ENCODE measurements around the gene ELF4. TPM values are rescaled to one million over a fixed set of nuclear protein-coding genes. Genes with fewer than 3 reads are reported as not detected.

Gene ELF4
- total and polyA plus RNA-seq, 3 experiments from 2014 or later = 19.5 to 24.7 (median 23.8) TPM

DNA sequence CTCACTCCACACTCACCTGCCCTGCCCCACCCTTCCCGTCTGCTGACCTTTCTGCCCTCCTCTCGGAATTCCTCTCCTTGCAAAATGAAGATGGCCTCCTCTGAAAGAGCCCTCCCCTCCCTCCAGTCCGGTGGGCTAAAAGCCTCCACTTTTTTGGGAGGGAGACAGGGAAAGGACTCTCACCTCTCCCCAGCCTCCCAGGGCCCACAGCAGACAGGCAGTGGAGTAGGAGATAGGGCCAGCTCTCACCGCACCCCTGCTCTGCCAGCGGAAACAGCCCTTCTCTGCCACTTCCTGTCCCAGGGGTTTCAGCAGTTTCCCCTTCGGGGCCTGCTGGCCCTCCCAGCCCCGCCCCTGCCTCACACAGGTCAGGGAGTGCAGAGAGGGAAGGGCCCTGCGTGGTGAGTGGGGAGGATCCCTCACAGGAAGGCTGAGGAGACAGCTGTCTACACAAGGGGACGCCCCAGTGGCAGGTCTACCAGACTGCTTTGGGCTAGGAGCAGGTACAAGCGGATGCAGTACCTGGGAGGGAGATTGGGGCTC lies 18.2 kb downstream of the ELF4 start:
- peaks cover 58% of the 10 kb centered on the region for H3K4me1 ChIP-seq (ENCODE audit: insufficient read depth, low read length)
- peaks cover 67 to 75% (median 75%) of the 10 kb centered on the region in 3 donors for H3K4me1 Mint-ChIP-seq
- POLR2A ChIA-PET = interaction anchor here (0.6 to 1.4 kb wide), 8 partner anchors 10 to 1932 kb away, joined by 3 to 7 read pairs (median 4); partner anchors contain the start of genes AIFM1, ELF4 and RAB33A

GRCh38 chrX:130090364-130090763 lies 19.9 kb downstream of the ELF4 start:
- CTCF ChIA-PET = interaction anchor here (1.3 kb wide), 1 partner anchor 8 kb away, joined by 3 read pairs; no protein-coding TSS in a partner anchor
- DNase-seq = no peak
- Mint-ChIP-seq H3K36me3 (peaks cover 0 to 2% (median 1%) of the 10 kb centered on the region in 3 donors), H3K27ac (peak overlapping the region; percentile 76 to 95 (median 88)), H3K4me1 (peaks cover 74 to 85% (median 78%) of the 10 kb centered on the region in 3 donors), H3K4me3 (peak overlapping the region; percentile 13 to 86 (median 66)), H3K9me3 (no peaks in the 10 kb centered on the region), H3K27me3 (peaks cover 0 to 1% of the 10 kb centered on the region in 2 donors)
- Histone ChIP-seq H3K4me3 (ENCODE audit: low read length) (no peak overlapping the region), H3K36me3 (ENCODE audit: insufficient read depth, low read length) (no peaks in the 10 kb centered on the region), H3K9me3 (ENCODE audit: low read length) (no peaks in the 10 kb centered on the region), H3K27ac (ENCODE audit: low read depth, low read length) (no peak overlapping the region), H3K4me1 (ENCODE audit: insufficient read depth, low read length) (peaks cover 59% of the 10 kb centered on the region), H3K27me3 (ENCODE audit: insufficient read depth, low read length, poor library complexity, severe bottlenecking) (no peaks in the 10 kb centered on the region)
- POLR2A ChIA-PET = no interaction called here

More for the DNA sequence above, 18.2 kb downstream of the ELF4 start:
- CTCF ChIA-PET = interaction anchor here (0.9 to 2.0 kb wide), 9 partner anchors 10 to 78 kb away, joined by 3 to 8 read pairs (median 5); partner anchors contain the start of gene ELF4
- H3K9me3 Mint-ChIP-seq = no peaks in the 10 kb centered on the region
- peaks cover 0 to 1% of the 10 kb centered on the region in 2 donors for H3K27me3 Mint-ChIP-seq
- peak; percentile 72 to 95 (median 86) for DNase-seq
- Histone ChIP-seq H3K4me3 (ENCODE audit: low read length) (peak overlapping the region; percentile 59), H3K9me3 (ENCODE audit: low read length) (no peaks in the 10 kb centered on the region), H3K27me3 (ENCODE audit: insufficient read depth, low read length, poor library complexity, severe bottlenecking) (no peaks in the 10 kb centered on the region), H3K36me3 (ENCODE audit: insufficient read depth, low read length) (no peaks in the 10 kb centered on the region), H3K27ac (ENCODE audit: low read depth, low read length) (peak overlapping the region; percentile 69)
- peaks cover 0 to 2% (median 1%) of the 10 kb centered on the region in 3 donors for H3K36me3 Mint-ChIP-seq
- peak overlapping the region; percentile 85 to 99 (median 96) for H3K27ac Mint-ChIP-seq
- peak overlapping the region; percentile 81 to 98 (median 90) for H3K4me3 Mint-ChIP-seq

DNA sequence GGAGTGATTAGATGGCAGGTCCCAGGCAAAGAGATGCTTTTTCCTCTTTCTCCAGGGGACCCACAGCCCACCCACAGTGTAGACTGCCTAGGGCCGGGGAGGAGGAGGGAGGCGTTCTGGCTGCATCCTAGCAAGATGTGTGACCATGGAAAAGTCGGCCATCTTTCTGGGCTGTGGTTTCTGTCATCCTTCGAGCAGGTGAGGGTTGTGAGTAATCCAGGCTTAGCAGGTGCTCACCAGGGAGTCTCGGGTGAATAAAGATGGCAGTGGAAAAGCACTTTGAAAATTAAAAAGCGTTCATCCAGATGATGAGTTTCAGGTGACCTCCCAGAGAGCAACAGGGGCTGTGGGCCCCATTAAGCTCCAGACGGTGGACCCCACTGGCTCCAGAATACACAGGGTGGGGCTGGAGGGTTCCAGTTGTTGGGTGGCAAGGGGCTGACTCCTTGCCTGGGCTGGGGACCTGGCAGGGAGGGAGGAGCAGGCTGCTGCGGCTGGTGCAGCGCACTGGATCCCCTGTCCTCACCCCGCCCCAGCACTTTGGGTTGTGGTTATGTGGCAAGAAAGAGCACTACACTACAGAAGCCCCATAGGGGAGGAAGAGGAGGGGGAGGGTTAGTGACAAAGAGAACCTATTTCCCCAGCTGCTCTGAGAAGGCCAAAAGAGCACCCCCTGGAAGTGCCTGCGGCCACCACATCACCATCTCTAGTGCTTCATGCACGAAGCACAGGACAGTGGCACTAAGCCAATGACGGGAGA lies 23.7 kb downstream of the ELF4 start:
- Mint-ChIP-seq H3K4me3 (peak overlapping the region; percentile 83 to 97 (median 91)), H3K4me1 (peaks cover 77 to 91% (median 81%) of the 10 kb centered on the region in 3 donors), H3K36me3 (peaks cover 0 to 2% (median 1%) of the 10 kb centered on the region in 3 donors), H3K9me3 (no peaks in the 10 kb centered on the region), H3K27ac (peak overlapping the region; percentile 80 to 98 (median 92)), H3K27me3 (no peaks in the 10 kb centered on the region)
- no peaks in the 10 kb centered on the region for H3K27me3 ChIP-seq (ENCODE audit: insufficient read depth, low read length, poor library complexity, severe bottlenecking)
- H3K4me1 ChIP-seq (ENCODE audit: insufficient read depth, low read length) = peaks cover 52% of the 10 kb centered on the region
- peak overlapping the region; percentile 78 for H3K4me3 ChIP-seq (ENCODE audit: low read length)
- no peaks in the 10 kb centered on the region for H3K9me3 ChIP-seq (ENCODE audit: low read length)
- CTCF ChIA-PET = interaction anchor here (0.8 to 3.9 kb wide), 8 partner anchors 8 to 182 kb away, joined by 3 to 45 read pairs (median 4); partner anchors contain the start of gene ZNF280C
- DNase-seq = peak; percentile 48 to 85 (median 80)
- peak overlapping the region; percentile 3 for H3K27ac ChIP-seq (ENCODE audit: low read depth, low read length)
- POLR2A ChIA-PET = interaction anchor here (0.6 to 2.4 kb wide), 3 partner anchors 23 to 177 kb away, joined by 6 read pairs; partner anchors contain the start of gene ELF4
- no peaks in the 10 kb centered on the region for H3K36me3 ChIP-seq (ENCODE audit: insufficient read depth, low read length)

DNA sequence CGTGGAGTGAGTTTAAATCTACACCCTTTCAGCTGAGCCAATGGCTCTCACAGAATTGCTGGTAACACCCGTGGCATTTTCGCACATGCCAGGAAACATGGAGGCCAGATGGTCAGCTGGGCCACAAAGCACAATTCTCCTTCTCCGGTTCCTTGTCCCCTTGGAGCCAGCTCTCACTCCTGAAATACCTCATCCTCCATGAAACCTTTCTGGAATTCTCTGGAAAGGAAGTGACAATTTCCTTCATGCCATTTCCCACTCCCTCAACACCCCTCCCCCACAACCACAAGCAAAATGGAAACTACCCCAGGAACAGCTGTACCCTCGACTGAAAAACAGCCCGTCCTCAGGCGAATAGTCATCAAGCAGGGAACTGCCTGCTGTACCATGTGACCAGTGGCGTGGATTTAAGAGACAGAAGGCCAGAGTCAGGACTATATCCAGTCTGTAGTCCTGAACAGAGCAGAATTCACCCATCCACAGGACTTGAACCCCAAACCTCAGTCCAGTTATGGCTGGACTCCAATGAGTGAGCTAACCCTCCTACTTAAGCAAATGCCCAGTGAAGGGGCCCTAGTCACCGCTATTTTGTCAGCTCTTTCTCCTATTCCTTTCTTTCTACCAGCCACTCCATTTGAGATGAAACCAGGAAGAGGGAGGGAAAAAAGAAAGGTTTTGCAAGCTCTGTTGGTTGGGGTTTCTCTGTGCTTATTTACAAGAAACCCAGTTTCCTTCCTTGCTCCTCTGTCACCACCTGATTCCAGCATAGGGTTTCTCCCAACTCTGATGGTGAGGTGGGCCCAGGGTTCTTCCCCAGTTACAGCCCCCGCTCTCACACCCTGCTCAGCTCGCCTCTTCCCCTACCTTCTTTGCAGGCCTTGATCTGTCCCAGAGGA lies 24.5 kb downstream of the ELF4 start:
- no peaks in the 10 kb centered on the region for H3K9me3 Mint-ChIP-seq
- peak overlapping the region; percentile 78 for H3K4me3 ChIP-seq (ENCODE audit: low read length)
- peak overlapping the region; percentile 83 to 97 (median 91) for H3K4me3 Mint-ChIP-seq
- DNase-seq = no peak
- H3K27me3 Mint-ChIP-seq = no peaks in the 10 kb centered on the region
- no peaks in the 10 kb centered on the region for H3K27me3 ChIP-seq (ENCODE audit: insufficient read depth, low read length, poor library complexity, severe bottlenecking)
- peak overlapping the region; percentile 3 for H3K27ac ChIP-seq (ENCODE audit: low read depth, low read length)
- H3K36me3 ChIP-seq (ENCODE audit: insufficient read depth, low read length) = no peaks in the 10 kb centered on the region
- ChIA-PET POLR2A (interaction anchor here (1.0 to 1.8 kb wide), 2 partner anchors 26 to 80 kb away, joined by 3 to 5 read pairs; partner anchors contain the start of gene AIFM1), CTCF (interaction anchor here (1.1 to 3.9 kb wide), 5 partner anchors 9 to 183 kb away, joined by 3 to 45 read pairs (median 4); partner anchors contain the start of genes RAB33A and ZNF280C)
- no peaks in the 10 kb centered on the region for H3K9me3 ChIP-seq (ENCODE audit: low read length)
- H3K36me3 Mint-ChIP-seq = peaks cover 0 to 2% (median 1%) of the 10 kb centered on the region in 3 donors
- peaks cover 81 to 95% (median 83%) of the 10 kb centered on the region in 3 donors for H3K4me1 Mint-ChIP-seq
- peaks cover 55% of the 10 kb centered on the region for H3K4me1 ChIP-seq (ENCODE audit: insufficient read depth, low read length)
- peak overlapping the region; percentile 80 to 98 (median 94) for H3K27ac Mint-ChIP-seq

- H3K4me1 ChIP-seq (ENCODE audit: insufficient read depth, low read length) = peaks cover 52% of the 10 kb centered on the region
- H3K9me3 ChIP-seq (ENCODE audit: low read length) = no peaks in the 10 kb centered on the region
- no peaks in the 10 kb centered on the region for H3K27me3 Mint-ChIP-seq
- H3K36me3 Mint-ChIP-seq = peaks cover 0 to 9% (median 2%) of the 10 kb centered on the region in 3 donors
- no peaks in the 10 kb centered on the region for H3K36me3 ChIP-seq (ENCODE audit: insufficient read depth, low read length)
- H3K4me1 Mint-ChIP-seq = peaks cover 80 to 95% (median 85%) of the 10 kb centered on the region in 3 donors
- ChIA-PET POLR2A (interaction anchor here (0.6 to 1.8 kb wide), 4 partner anchors 20 to 85 kb away, joined by 3 to 5 read pairs (median 4); partner anchors contain the start of gene AIFM1), CTCF (interaction anchor here (0.7 to 3.9 kb wide), 4 partner anchors 13 to 87 kb away, joined by 3 to 45 read pairs (median 4); partner anchors contain the start of gene RAB33A)
- peak in 1 of 5 donors; percentile 11 for DNase-seq
- H3K9me3 Mint-ChIP-seq = no peaks in the 10 kb centered on the region
- H3K27ac Mint-ChIP-seq = peak overlapping the region; percentile 89 to 98 (median 94)
- peak overlapping the region; percentile 78 for H3K4me3 ChIP-seq (ENCODE audit: low read length)
- peak overlapping the region; percentile 83 to 97 (median 91) for H3K4me3 Mint-ChIP-seq
- H3K27me3 ChIP-seq (ENCODE audit: insufficient read depth, low read length, poor library complexity, severe bottlenecking) = no peaks in the 10 kb centered on the region
- no peak overlapping the region for H3K27ac ChIP-seq (ENCODE audit: low read depth, low read length)
These were observed 25.6 kb downstream of the ELF4 start for GRCh38 chrX:130084631-130085237.

- Mint-ChIP-seq H3K4me1 (peaks cover 79 to 93% (median 83%) of the 10 kb centered on the region in 3 donors), H3K27ac (peak overlapping the region; percentile 32 to 97 (median 90)), H3K27me3 (peaks cover 0 to 1% of the 10 kb centered on the region in 2 donors), H3K4me3 (peak overlapping the region; percentile 83 to 97 (median 91)), H3K9me3 (no peaks in the 10 kb centered on the region), H3K36me3 (peaks cover 0 to 14% (median 2%) of the 10 kb centered on the region in 3 donors)
- Histone ChIP-seq H3K27me3 (ENCODE audit: insufficient read depth, low read length, poor library complexity, severe bottlenecking) (no peaks in the 10 kb centered on the region), H3K27ac (ENCODE audit: low read depth, low read length) (no peak overlapping the region), H3K36me3 (ENCODE audit: insufficient read depth, low read length) (no peaks in the 10 kb centered on the region), H3K4me1 (ENCODE audit: insufficient read depth, low read length) (peaks cover 51% of the 10 kb centered on the region), H3K4me3 (ENCODE audit: low read length) (peak overlapping the region; percentile 78), H3K9me3 (ENCODE audit: low read length) (no peaks in the 10 kb centered on the region)
- ChIA-PET POLR2A (interaction anchor here (0.6 to 1.8 kb wide), 4 partner anchors 21 to 86 kb away, joined by 3 to 5 read pairs (median 4); partner anchors contain the start of gene AIFM1), CTCF (interaction anchor here (0.7 to 3.9 kb wide), 3 partner anchors 14 to 37 kb away, joined by 3 to 45 read pairs (median 4); no protein-coding TSS in a partner anchor)
- no peak for DNase-seq
These were observed 26.5 kb downstream of the ELF4 start for GRCh38 chrX:130083656-130084382.
